Stimulated activated effector memory CD8-positive, alpha-beta T cell treated with anti-CD3 and anti-CD28 coated beads, Interleukin-12 subunit alpha, Interleukin-12 subunit beta, amount 100 ng/mL, for 72 hours (primary cell): ENCODE data around the gene GNL1.
A peak's percentile ranks its signal among the peaks of the same experiment; 100 is the strongest.
"Not testable (repeated sequence)": the region's sequence is repeated elsewhere in the genome, so short reads cannot be mapped to it uniquely, and the experiment has no call there.

Experiments
- ATAC-seq: fragments of 150-1000 bp; cut with Tn5 transposase; 2 replicates; pipeline ENCODE4 v1.10.0; 2021
- DNase-seq, 2 donors: peaks; one replicate each; pipeline ENCODE4 v3.0.0; 2021 to 2022; ENCODE audit warnings: low spot score in 2 of 2
- H3K27ac Mint-ChIP-seq: one replicate; pipeline ENCODE4 v1.8.0; 2022; ENCODE audit warnings: mild to moderate bottlenecking, mixed read lengths
- H3K36me3 Mint-ChIP-seq: one replicate; pipeline ENCODE4 v1.8.0; 2022; ENCODE audit warnings: mild to moderate bottlenecking, mixed read lengths
- H3K4me1 Mint-ChIP-seq: one replicate; pipeline ENCODE4 v1.8.0; 2022; ENCODE audit warnings: mixed read lengths
- H3K4me3 Mint-ChIP-seq: one replicate; pipeline ENCODE4 v1.8.0; 2022; ENCODE audit warnings: mild to moderate bottlenecking, mixed read lengths
- H3K9me3 Mint-ChIP-seq: one replicate; pipeline ENCODE4 v1.8.0; 2022; ENCODE audit warnings: mixed read lengths

Gene GNL1

GRCh38 chr6:30521952-30522351 lies 34.3 kb downstream of the GNL1 start:
- H3K4me3 Mint-ChIP-seq, DNase-seq, ATAC-seq, H3K9me3 Mint-ChIP-seq, H3K36me3 Mint-ChIP-seq: not testable (repeated sequence)
- Mint-ChIP-seq H3K27ac (peak overlapping the region; percentile 14), H3K4me1 (peaks cover 55% of the 10 kb centered on the region)

- H3K27ac Mint-ChIP-seq, H3K9me3 Mint-ChIP-seq, H3K36me3 Mint-ChIP-seq, H3K4me3 Mint-ChIP-seq, DNase-seq, ATAC-seq: not testable (repeated sequence)
- peaks cover 57% of the 10 kb centered on the region for H3K4me1 Mint-ChIP-seq
Measured at GRCh38 chr6:30521082-30521481, 35.2 kb downstream of the GNL1 start.

GRCh38 chr6:30520522-30520921 lies 35.8 kb downstream of the GNL1 start:
- Mint-ChIP-seq H3K27ac (no peak overlapping the region), H3K4me3 (no peak overlapping the region), H3K36me3 (peaks cover 11% of the 10 kb centered on the region), H3K9me3 (peaks cover 3% of the 10 kb centered on the region), H3K4me1 (peaks cover 54% of the 10 kb centered on the region)
- DNase-seq (no peak), ATAC-seq (no peak)

GRCh38 chr6:30518505-30519145 lies 37.7 kb downstream of the GNL1 start:
- H3K4me3 Mint-ChIP-seq: peak overlapping the region; percentile 6
- H3K9me3 Mint-ChIP-seq, ATAC-seq, DNase-seq: not testable (repeated sequence)
- peaks cover 50% of the 10 kb centered on the region for H3K4me1 Mint-ChIP-seq
- peaks cover 15% of the 10 kb centered on the region for H3K36me3 Mint-ChIP-seq
- H3K27ac Mint-ChIP-seq: peak overlapping the region; percentile 56

GRCh38 chr6:30517767-30518504 lies 38.4 kb downstream of the GNL1 start:
- Mint-ChIP-seq H3K4me1 (peaks cover 43% of the 10 kb centered on the region), H3K36me3 (peaks cover 15% of the 10 kb centered on the region), H3K4me3 (peak overlapping the region; percentile 6), H3K27ac (peak overlapping the region; percentile 56)
- not testable (repeated sequence) for ATAC-seq, DNase-seq, H3K9me3 Mint-ChIP-seq

GRCh38 chr6:30516754-30517076 lies 39.6 kb downstream of the GNL1 start:
- Mint-ChIP-seq H3K36me3 (peaks cover 15% of the 10 kb centered on the region), H3K27ac (peak overlapping the region; percentile 97), H3K4me1 (peaks cover 31% of the 10 kb centered on the region), H3K4me3 (peak overlapping the region; percentile 75)
- ATAC-seq, DNase-seq, H3K9me3 Mint-ChIP-seq: not testable (repeated sequence)

GRCh38 chr6:30515944-30516753 lies 40.1 kb downstream of the GNL1 start:
- H3K9me3 Mint-ChIP-seq: no peaks in the 10 kb centered on the region
- peak; percentile 98 for ATAC-seq
- peak overlapping the region; percentile 97 for H3K27ac Mint-ChIP-seq
- H3K36me3 Mint-ChIP-seq: peaks cover 15% of the 10 kb centered on the region
- DNase-seq: peak; percentile 64 to 92
- peaks cover 33% of the 10 kb centered on the region for H3K4me1 Mint-ChIP-seq
- H3K4me3 Mint-ChIP-seq: peak overlapping the region; percentile 75

GRCh38 chr6:30515106-30515505 lies 41.2 kb downstream of the GNL1 start:
- no peaks in the 10 kb centered on the region for H3K9me3 Mint-ChIP-seq
- H3K4me3 Mint-ChIP-seq: peak overlapping the region; percentile 75
- peaks cover 40% of the 10 kb centered on the region for H3K4me1 Mint-ChIP-seq
- DNase-seq (no peak), ATAC-seq (no peak)
- peaks cover 15% of the 10 kb centered on the region for H3K36me3 Mint-ChIP-seq
- peak overlapping the region; percentile 97 for H3K27ac Mint-ChIP-seq

- H3K4me3 Mint-ChIP-seq: no peak overlapping the region
- H3K4me1 Mint-ChIP-seq: peaks cover 47% of the 10 kb centered on the region
- H3K36me3 Mint-ChIP-seq: peaks cover 21% of the 10 kb centered on the region
- ATAC-seq (no peak), DNase-seq (no peak)
- no peaks in the 10 kb centered on the region for H3K9me3 Mint-ChIP-seq
- H3K27ac Mint-ChIP-seq: no peak overlapping the region
Measured at GRCh38 chr6:30513451-30513850, 42.8 kb downstream of the GNL1 start.

- Mint-ChIP-seq H3K27ac (peak overlapping the region; percentile 60), H3K36me3 (peaks cover 14% of the 10 kb centered on the region), H3K4me3 (no peak overlapping the region), H3K9me3 (no peaks in the 10 kb centered on the region), H3K4me1 (peaks cover 54% of the 10 kb centered on the region)
- DNase-seq (no peak), ATAC-seq (no peak)
Measured at GRCh38 chr6:30511169-30511546, 45.1 kb downstream of the GNL1 start.

GRCh38 chr6:30510419-30511168 lies 45.7 kb downstream of the GNL1 start:
- peaks cover 12% of the 10 kb centered on the region for H3K36me3 Mint-ChIP-seq
- ATAC-seq (no peak), DNase-seq (no peak)
- no peak overlapping the region for H3K4me3 Mint-ChIP-seq
- H3K4me1 Mint-ChIP-seq: peaks cover 53% of the 10 kb centered on the region
- H3K9me3 Mint-ChIP-seq: no peaks in the 10 kb centered on the region
- no peak overlapping the region for H3K27ac Mint-ChIP-seq

GRCh38 chr6:30508890-30509736 lies 47.2 kb downstream of the GNL1 start:
- ATAC-seq: peak; percentile 88
- peak overlapping the region; percentile 47 for H3K4me3 Mint-ChIP-seq
- no peak for DNase-seq
- no peaks in the 10 kb centered on the region for H3K9me3 Mint-ChIP-seq
- H3K36me3 Mint-ChIP-seq: peaks cover 7% of the 10 kb centered on the region
- peaks cover 41% of the 10 kb centered on the region for H3K4me1 Mint-ChIP-seq
- peak overlapping the region; percentile 77 for H3K27ac Mint-ChIP-seq

GRCh38 chr6:30507849-30508827 lies 48.2 kb downstream of the GNL1 start:
- Mint-ChIP-seq H3K4me3 (peak overlapping the region; percentile 47), H3K27ac (peak overlapping the region; percentile 77), H3K4me1 (peaks cover 41% of the 10 kb centered on the region), H3K9me3 (no peaks in the 10 kb centered on the region), H3K36me3 (peaks cover 7% of the 10 kb centered on the region)
- peak; percentile 74 for ATAC-seq
- no peak for DNase-seq
